ENCODE results near the gene HSD17B12.

The HSD17B12 gene

GRCh38 chr11:43708776-43709175 is 28.2 kb downstream of the HSD17B12 start:
- Histone ChIP-seq H2BK5ac (ENCODE audit: low read depth, low read length, poor library complexity) (no peak overlapping the region), H2BK12ac (ENCODE audit: low read length) (no peak overlapping the region), H3K4me2 (ENCODE audit: low read length) (no peak overlapping the region), H4K8ac (ENCODE audit: low read depth, low read length) (no peak overlapping the region), H3K9me3 (ENCODE audit: insufficient read depth, low read depth, low read length) (no peaks in the 10 kb centered on the region), H3K14ac (ENCODE audit: low read length) (no peak overlapping the region), H4K91ac (ENCODE audit: low read depth, low read length) (no peak overlapping the region), H3K9ac (ENCODE audit: low read length) (no peak overlapping the region), H3K27ac (ENCODE audit: low read depth, low read length) (no peak overlapping the region), H3K4me3 (ENCODE audit: low read depth, low read length) (no peak overlapping the region), H3K79me1 (ENCODE audit: low read length) (no peaks in the 10 kb centered on the region), H3K36me3 (ENCODE audit: control insufficient read depth in 1 of 2, insufficient read depth in 2 of 2, low read length in 2 of 2) (peaks cover 2% of the 10 kb centered on the region in 2 experiments), H2AFZ (ENCODE audit: insufficient read depth, low read length, poor library complexity) (no peak overlapping the region), H3K27me3 (ENCODE audit: insufficient read depth, low read length) (no peaks in the 10 kb centered on the region), H2AK5ac (ENCODE audit: low read length) (no peak overlapping the region), H3K23ac (ENCODE audit: low read length) (no peak overlapping the region), H3K79me2 (ENCODE audit: control insufficient read depth, insufficient read depth, low read length, poor library complexity) (no peaks in the 10 kb centered on the region), H4K12ac (ENCODE audit: low read depth, low read length) (no peak overlapping the region), H3K4me1 (ENCODE audit: control insufficient read depth in 1 of 2, insufficient read depth in 2 of 2, low read length in 2 of 2) (no peaks in the 10 kb centered on the region), H2BK120ac (ENCODE audit: insufficient read depth, low read length, poor library complexity) (no peak overlapping the region), H3K4ac (ENCODE audit: low read depth, low read length) (no peak overlapping the region), H3K18ac (ENCODE audit: low read length) (no peak overlapping the region)
- no CpG with 5 or more reads among the region's 4 CpGs for WGBS (ENCODE audit: extremely low coverage, insufficient coverage, insufficient read length)
- no peak for DNase-seq

DNA sequence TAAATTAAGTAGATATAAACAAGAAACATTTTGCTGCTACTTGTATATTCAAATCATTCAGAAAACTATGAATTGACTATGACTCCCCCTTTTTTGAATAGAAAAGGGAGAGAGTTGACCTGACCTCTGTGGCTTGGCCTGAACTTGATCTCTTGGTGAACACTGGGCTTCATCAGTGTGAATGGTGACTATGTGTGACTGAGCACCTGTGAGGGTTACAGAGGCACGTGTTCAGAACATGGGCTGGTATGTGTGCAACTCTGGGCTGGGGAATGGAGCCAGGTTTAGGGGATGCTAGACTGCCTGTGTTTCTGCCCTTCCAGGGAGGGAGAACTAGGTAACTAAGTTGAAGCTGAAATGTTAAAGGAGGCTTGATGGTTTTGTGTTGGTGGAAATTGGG is 29.2 kb downstream of the HSD17B12 start:
- Histone ChIP-seq H3K27ac (ENCODE audit: low read depth, low read length) (no peak overlapping the region), H3K9ac (ENCODE audit: low read length) (no peak overlapping the region), H3K14ac (ENCODE audit: low read length) (no peak overlapping the region), H2AK5ac (ENCODE audit: low read length) (no peak overlapping the region), H3K36me3 (ENCODE audit: control insufficient read depth in 1 of 2, insufficient read depth in 2 of 2, low read length in 2 of 2) (peaks cover 2% of the 10 kb centered on the region in 2 experiments), H2BK12ac (ENCODE audit: low read length) (no peak overlapping the region), H3K9me3 (ENCODE audit: insufficient read depth, low read depth, low read length) (no peaks in the 10 kb centered on the region), H3K4ac (ENCODE audit: low read depth, low read length) (no peak overlapping the region), H3K79me2 (ENCODE audit: control insufficient read depth, insufficient read depth, low read length, poor library complexity) (no peaks in the 10 kb centered on the region), H2BK5ac (ENCODE audit: low read depth, low read length, poor library complexity) (no peak overlapping the region), H3K27me3 (ENCODE audit: insufficient read depth, low read length) (no peaks in the 10 kb centered on the region), H2BK120ac (ENCODE audit: insufficient read depth, low read length, poor library complexity) (no peak overlapping the region), H4K91ac (ENCODE audit: low read depth, low read length) (no peak overlapping the region), H4K8ac (ENCODE audit: low read depth, low read length) (no peak overlapping the region), H3K4me2 (ENCODE audit: low read length) (no peak overlapping the region), H2AFZ (ENCODE audit: insufficient read depth, low read length, poor library complexity) (no peak overlapping the region), H3K4me1 (ENCODE audit: control insufficient read depth in 1 of 2, insufficient read depth in 2 of 2, low read length in 2 of 2) (no peaks in the 10 kb centered on the region), H3K23ac (ENCODE audit: low read length) (no peak overlapping the region), H4K12ac (ENCODE audit: low read depth, low read length) (no peak overlapping the region), H3K18ac (ENCODE audit: low read length) (no peak overlapping the region), H3K4me3 (ENCODE audit: low read depth, low read length) (no peak overlapping the region), H3K79me1 (ENCODE audit: low read length) (no peaks in the 10 kb centered on the region)
- no peak for DNase-seq
- no CpG with 5 or more reads among the region's 1 CpG for WGBS (ENCODE audit: extremely low coverage, insufficient coverage, insufficient read length)

DNA sequence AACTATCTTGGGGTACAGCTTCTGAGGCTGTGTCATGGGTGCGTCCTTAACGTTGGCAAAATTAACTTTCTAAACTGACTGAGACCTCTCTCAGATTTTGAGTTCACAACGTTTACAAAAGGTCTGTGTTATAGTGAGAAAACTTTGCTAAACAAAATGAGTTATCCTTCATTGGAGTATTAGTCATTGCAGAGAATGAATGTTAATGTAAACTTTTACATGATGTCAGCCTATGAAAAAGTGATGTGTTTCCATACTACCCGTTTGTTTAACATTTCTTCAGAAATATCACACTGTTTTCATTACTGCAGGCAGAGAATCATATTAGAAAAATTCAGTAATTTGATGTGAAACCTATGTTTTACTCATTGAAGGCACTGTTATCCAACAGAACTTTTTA is 32.1 kb downstream of the HSD17B12 start:
- no CpG with 5 or more reads among the region's 4 CpGs for WGBS (ENCODE audit: extremely low coverage, insufficient coverage, insufficient read length)
- H3K79me2 ChIP-seq (ENCODE audit: control insufficient read depth, insufficient read depth, low read length, poor library complexity): no peaks in the 10 kb centered on the region
- no peaks in the 10 kb centered on the region for H3K79me1 ChIP-seq (ENCODE audit: low read length)
- H2AFZ ChIP-seq (ENCODE audit: insufficient read depth, low read length, poor library complexity): no peak overlapping the region
- H3K36me3 ChIP-seq (ENCODE audit: control insufficient read depth in 1 of 2, insufficient read depth in 2 of 2, low read length in 2 of 2): peaks cover 2% of the 10 kb centered on the region in 2 experiments
- no peaks in the 10 kb centered on the region for H3K27me3 ChIP-seq (ENCODE audit: insufficient read depth, low read length)
- H3K4me2 ChIP-seq (ENCODE audit: low read length): no peak overlapping the region
- H4K12ac ChIP-seq (ENCODE audit: low read depth, low read length): no peak overlapping the region
- H3K4ac ChIP-seq (ENCODE audit: low read depth, low read length): no peak overlapping the region
- no peak overlapping the region for H4K91ac ChIP-seq (ENCODE audit: low read depth, low read length)
- no peak overlapping the region for H3K9ac ChIP-seq (ENCODE audit: low read length)
- H3K9me3 ChIP-seq (ENCODE audit: insufficient read depth, low read depth, low read length): no peaks in the 10 kb centered on the region
- no peak overlapping the region for H2AK5ac ChIP-seq (ENCODE audit: low read length)
- H2BK12ac ChIP-seq (ENCODE audit: low read length): no peak overlapping the region
- H2BK5ac ChIP-seq (ENCODE audit: low read depth, low read length, poor library complexity): no peak overlapping the region
- no peaks in the 10 kb centered on the region for H3K4me1 ChIP-seq (ENCODE audit: control insufficient read depth in 1 of 2, insufficient read depth in 2 of 2, low read length in 2 of 2)
- no peak overlapping the region for H3K23ac ChIP-seq (ENCODE audit: low read length)
- no peak overlapping the region for H2BK120ac ChIP-seq (ENCODE audit: insufficient read depth, low read length, poor library complexity)
- H3K14ac ChIP-seq (ENCODE audit: low read length): no peak overlapping the region
- no peak overlapping the region for H3K27ac ChIP-seq (ENCODE audit: low read depth, low read length)
- H4K8ac ChIP-seq (ENCODE audit: low read depth, low read length): no peak overlapping the region
- no peak overlapping the region for H3K18ac ChIP-seq (ENCODE audit: low read length)
- no peak overlapping the region for H3K4me3 ChIP-seq (ENCODE audit: low read depth, low read length)
- no peak for DNase-seq

DNA sequence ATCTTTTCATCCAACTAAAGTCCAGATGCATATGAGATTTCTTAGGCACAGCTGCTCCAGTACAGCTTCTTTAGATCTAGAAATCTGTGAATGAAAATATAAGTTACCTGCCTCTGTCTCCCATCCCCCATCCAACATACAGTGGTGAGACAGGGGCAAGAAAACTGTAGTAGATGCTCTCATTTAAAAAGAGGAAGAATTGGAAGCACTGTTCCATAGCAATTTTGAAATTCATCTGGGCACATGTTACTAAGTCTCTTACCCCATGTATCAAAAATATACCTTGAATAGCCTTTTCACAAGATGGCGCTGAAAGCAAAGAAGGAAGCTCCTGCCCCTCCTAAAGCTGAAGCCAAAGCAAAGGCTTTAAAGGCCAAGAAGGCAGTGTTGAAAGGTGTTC is 37.8 kb downstream of the HSD17B12 start:
- Histone ChIP-seq H3K4me3 (ENCODE audit: low read depth, low read length) (no peak overlapping the region), H2BK12ac (ENCODE audit: low read length) (no peak overlapping the region), H3K4me1 (ENCODE audit: control insufficient read depth in 1 of 2, insufficient read depth in 2 of 2, low read length in 2 of 2) (no peaks in the 10 kb centered on the region), H3K27ac (ENCODE audit: low read depth, low read length) (no peak overlapping the region), H3K4me2 (ENCODE audit: low read length) (no peak overlapping the region), H4K8ac (ENCODE audit: low read depth, low read length) (no peak overlapping the region), H3K4ac (ENCODE audit: low read depth, low read length) (no peak overlapping the region), H3K79me2 (ENCODE audit: control insufficient read depth, insufficient read depth, low read length, poor library complexity) (peaks cover 2% of the 10 kb centered on the region), H3K18ac (ENCODE audit: low read length) (peak overlapping the region; percentile 59), H3K9ac (ENCODE audit: low read length) (no peak overlapping the region), H3K79me1 (ENCODE audit: low read length) (no peaks in the 10 kb centered on the region), H3K36me3 (ENCODE audit: control insufficient read depth in 1 of 2, insufficient read depth in 2 of 2, low read length in 2 of 2) (peaks cover 0 to 6% of the 10 kb centered on the region in 2 experiments), H2AK5ac (ENCODE audit: low read length) (no peak overlapping the region), H3K9me3 (ENCODE audit: insufficient read depth, low read depth, low read length) (no peaks in the 10 kb centered on the region), H2BK120ac (ENCODE audit: insufficient read depth, low read length, poor library complexity) (no peak overlapping the region), H2BK5ac (ENCODE audit: low read depth, low read length, poor library complexity) (no peak overlapping the region), H3K23ac (ENCODE audit: low read length) (no peak overlapping the region), H2AFZ (ENCODE audit: insufficient read depth, low read length, poor library complexity) (no peak overlapping the region), H3K27me3 (ENCODE audit: insufficient read depth, low read length) (no peaks in the 10 kb centered on the region), H3K14ac (ENCODE audit: low read length) (no peak overlapping the region), H4K91ac (ENCODE audit: low read depth, low read length) (no peak overlapping the region), H4K12ac (ENCODE audit: low read depth, low read length) (no peak overlapping the region)
- no peak for DNase-seq
- WGBS (ENCODE audit: extremely low coverage, insufficient coverage, insufficient read length): no CpG with 5 or more reads among the region's 1 CpG

Data from trophoblast cell (in vitro differentiated cells and primary cell).